Esophagus squamous epithelium (tissue), 5 donors: ENCODE measurements around the gene HACD4. TPM values are rescaled to one million over a fixed set of nuclear protein-coding genes. Genes with fewer than 3 reads are reported as not detected.

Source experiments
- DNase-seq: peaks from one replicate; lab custom pipeline; 2025; lab: John Stamatoyannopoulos, UW
- H3K27ac ChIP-seq, 4 donors: fragments of 200-600 bp; sonication (generic); one replicate each; pipeline ENCODE4 v1.5.1; 2016 to 2019; ENCODE audit warnings: mild to moderate bottlenecking in 1 of 4
- H3K27me3 ChIP-seq, 4 donors: fragments of 200-600 bp; sonication (generic); 1 replicate in 3 of 4; 2 replicates in 1 of 4; pipeline versions ENCODE4 v1.5.1 to v1.6.0; 2017 to 2021; ENCODE audit warnings: antibody characterized with exemption in 1 of 4
- H3K36me3 ChIP-seq, 3 donors: fragments of 200-600 bp; sonication (generic); one replicate each; pipeline ENCODE4 v1.5.1; 2016 to 2019
- H3K4me1 ChIP-seq, 3 donors: fragments of 200-600 bp; sonication (generic); one replicate each; pipeline ENCODE4 v1.5.1; 2017 to 2019
- H3K4me3 ChIP-seq, 4 donors: fragments of 200-600 bp; sonication (generic); 1 replicate in 3 of 4; 2 replicates in 1 of 4; pipeline ENCODE4 v1.5.1; 2016 to 2019; ENCODE audit warnings: mild to moderate bottlenecking in 2 of 4, moderate library complexity in 1 of 4
- H3K9me3 ChIP-seq, 3 donors: fragments of 200-600 bp; sonication (generic); one replicate each; pipeline ENCODE4 v1.5.1; 2016 to 2019
- POLR2A ChIP-seq, 4 donors: fragments of 450-650 bp; IDR thresholded peaks; one replicate each; pipeline ENCODE4 v1.6.1; 2017; ENCODE audit warnings: antibody characterized with exemption in 4 of 4, mild to moderate bottlenecking in 4 of 4, moderate library complexity in 3 of 4
- WGBS, 2 donors: methylation state at CpG; one replicate each; pipeline ENCODE4 v1.1.5; 2018; 5-methylcytosine and 5-hydroxymethylcytosine counted together
- intact Hi-C: fragments of 100-400 bp; cut with DNase I; formaldehyde crosslinking; loops from one replicate; pipeline ENCODE4 v1.15.0; 2022
- total RNA-seq, 4 donors: library from RNA; depleted of rRNA; stranded (reverse); fragments of >200 nt; gene quantifications; one replicate each; pipeline ENCODE4 v1.1.0, GENCODE V29; 2016
- TF ChIP-seq, protein P1 (sequence below), 6 experiments: fragments of 450-650 bp in 4 of 6; fragments of 200-600 bp in 2 of 6; sonication (generic) in 2 of 6; IDR thresholded peaks; one replicate each; pipeline ENCODE4 v1.5.1; 2016 to 2019; ENCODE audit warnings: antibody characterized with exemption in 6 of 6, mild to moderate bottlenecking in 4 of 6, moderate library complexity in 4 of 6
- donor health status: DM: yes; HTN: yes; CAD: no.

Gene HACD4
- total RNA-seq, 4 donors from 2014 or later: 0.97 to 3.8 (median 2.5) TPM

GRCh38 chr9:21047281-21047691, 15.8 kb upstream of the HACD4 start:
- Histone ChIP-seq H3K27ac (no peak overlapping the region), H3K4me1 (no peaks in the 10 kb centered on the region), H3K27me3 (no peaks in the 10 kb centered on the region), H3K9me3 (no peaks in the 10 kb centered on the region), H3K4me3 (no peak overlapping the region), H3K36me3 (no peaks in the 10 kb centered on the region)
- no peak for DNase-seq
- TF ChIP-seq, protein P1, sequence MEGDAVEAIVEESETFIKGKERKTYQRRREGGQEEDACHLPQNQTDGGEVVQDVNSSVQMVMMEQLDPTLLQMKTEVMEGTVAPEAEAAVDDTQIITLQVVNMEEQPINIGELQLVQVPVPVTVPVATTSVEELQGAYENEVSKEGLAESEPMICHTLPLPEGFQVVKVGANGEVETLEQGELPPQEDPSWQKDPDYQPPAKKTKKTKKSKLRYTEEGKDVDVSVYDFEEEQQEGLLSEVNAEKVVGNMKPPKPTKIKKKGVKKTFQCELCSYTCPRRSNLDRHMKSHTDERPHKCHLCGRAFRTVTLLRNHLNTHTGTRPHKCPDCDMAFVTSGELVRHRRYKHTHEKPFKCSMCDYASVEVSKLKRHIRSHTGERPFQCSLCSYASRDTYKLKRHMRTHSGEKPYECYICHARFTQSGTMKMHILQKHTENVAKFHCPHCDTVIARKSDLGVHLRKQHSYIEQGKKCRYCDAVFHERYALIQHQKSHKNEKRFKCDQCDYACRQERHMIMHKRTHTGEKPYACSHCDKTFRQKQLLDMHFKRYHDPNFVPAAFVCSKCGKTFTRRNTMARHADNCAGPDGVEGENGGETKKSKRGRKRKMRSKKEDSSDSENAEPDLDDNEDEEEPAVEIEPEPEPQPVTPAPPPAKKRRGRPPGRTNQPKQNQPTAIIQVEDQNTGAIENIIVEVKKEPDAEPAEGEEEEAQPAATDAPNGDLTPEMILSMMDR (IDR thresholded peaks at IDR 0.05): no peak
- no peak for TF ChIP-seq POLR2A (IDR thresholded peaks at IDR 0.05)
- intact Hi-C loops: no loop called here
- 81 to 86% methylated on average over 2 of the region's 2 CpGs for WGBS, 2 donors

GRCh38 chr9:21043841-21044240, 12.4 kb upstream of the HACD4 start:
- H3K9me3 ChIP-seq: no peaks in the 10 kb centered on the region
- H3K4me1 ChIP-seq: no peaks in the 10 kb centered on the region
- H3K4me3 ChIP-seq: no peak overlapping the region
- 59 to 70% methylated on average over 3 of the region's 3 CpGs for WGBS, 2 donors
- DNase-seq: no peak
- H3K36me3 ChIP-seq: no peaks in the 10 kb centered on the region
- intact Hi-C loops: no loop called here
- no peaks in the 10 kb centered on the region for H3K27me3 ChIP-seq
- no peak for TF ChIP-seq POLR2A (IDR thresholded peaks at IDR 0.05)
- TF ChIP-seq, protein P1 (IDR thresholded peaks at IDR 0.05): no peak
- H3K27ac ChIP-seq: no peak overlapping the region

- TF ChIP-seq, protein P1 (IDR thresholded peaks at IDR 0.05): no peak
- TF ChIP-seq POLR2A (IDR thresholded peaks at IDR 0.05): no peak
- DNase-seq: no peak
- WGBS, 2 donors: 79 to 85% methylated on average over 4 of the region's 4 CpGs
- Histone ChIP-seq H3K4me1 (no peaks in the 10 kb centered on the region), H3K27me3 (no peaks in the 10 kb centered on the region), H3K27ac (no peak overlapping the region), H3K9me3 (no peaks in the 10 kb centered on the region), H3K4me3 (no peak overlapping the region), H3K36me3 (no peaks in the 10 kb centered on the region)
- intact Hi-C loops: no loop called here
Observed at GRCh38 chr9:21042466-21042865, 11.0 kb upstream of the HACD4 start.

- Histone ChIP-seq H3K36me3 (no peaks in the 10 kb centered on the region), H3K27ac (no peak overlapping the region), H3K27me3 (no peaks in the 10 kb centered on the region), H3K9me3 (no peaks in the 10 kb centered on the region), H3K4me3 (no peak overlapping the region), H3K4me1 (no peaks in the 10 kb centered on the region)
- TF ChIP-seq, protein P1 (IDR thresholded peaks at IDR 0.05): no peak
- no peak for TF ChIP-seq POLR2A (IDR thresholded peaks at IDR 0.05)
- WGBS, 2 donors: 88 to 100% methylated on average over 1 of the region's 1 CpG
- intact Hi-C loops: no loop called here
- no peak for DNase-seq
Observed at GRCh38 chr9:21039302-21039701, 7.9 kb upstream of the HACD4 start.

- 86 to 98% methylated on average over 2 of the region's 2 CpGs for WGBS, 2 donors
- no peaks in the 10 kb centered on the region for H3K9me3 ChIP-seq
- H3K27ac ChIP-seq: no peak overlapping the region
- H3K4me1 ChIP-seq: no peaks in the 10 kb centered on the region
- H3K4me3 ChIP-seq: no peak overlapping the region
- intact Hi-C loops: no loop called here
- no peaks in the 10 kb centered on the region for H3K36me3 ChIP-seq
- H3K27me3 ChIP-seq: no peaks in the 10 kb centered on the region
- no peak for TF ChIP-seq POLR2A (IDR thresholded peaks at IDR 0.05)
- TF ChIP-seq, protein P1 (IDR thresholded peaks at IDR 0.05): no peak
- DNase-seq: no peak
Observed at GRCh38 chr9:21037278-21037677, 5.8 kb upstream of the HACD4 start.
